Bronchial epithelial cell (primary cell): ENCODE data around the gene MPHOSPH9. TPM values are rescaled to one million over a fixed set of nuclear protein-coding genes. Genes with fewer than 3 reads are reported as not detected.
A peak's percentile ranks its signal among the peaks of the same experiment; 100 is the strongest.

Experiments
- DNase-seq: peaks from one replicate; pipeline ENCODE4 v3.0.0-alpha.2; 2010; ENCODE audit warnings: low read depth
- FAIRE-seq: peaks from 2 replicates; lab custom pipeline; 2011; peaks lifted over from hg19 to GRCh38; lab: Jason Lieb, UNC
- H3K27me3 ChIP-seq: 2 replicates; pipeline ENCODE4 v1.5.1; 2011; ENCODE audit warnings: low read length; ENCODE audit not compliant: control insufficient read depth, insufficient read depth
- H3K36me3 ChIP-seq: 2 replicates; pipeline ENCODE4 v1.5.1; 2011; ENCODE audit warnings: low read length; ENCODE audit not compliant: control insufficient read depth, insufficient read depth
- H3K4me3 ChIP-seq: 2 replicates; pipeline ENCODE4 v1.5.1; 2011; ENCODE audit warnings: mild to moderate bottlenecking, low read depth, low read length, control low read depth
- total RNA-seq: library from RNA; depleted of rRNA; stranded (reverse); fragments of >200 nt; gene quantifications from 2 replicates; pipeline ENCODE4 v1.2.1, GENCODE V29; 2014
- TF ChIP-seq, protein P1 (sequence below): IDR thresholded peaks from 2 replicates; pipeline ENCODE4 v1.5.1; 2011; ENCODE audit warnings: mild to moderate bottlenecking, moderate library complexity, low read length, control low read depth, inconsistent platforms; ENCODE audit not compliant: insufficient read depth, severe bottlenecking

The MPHOSPH9 gene
- total RNA-seq, 1 donor from 2014 or later = 17.6 TPM

DNA sequence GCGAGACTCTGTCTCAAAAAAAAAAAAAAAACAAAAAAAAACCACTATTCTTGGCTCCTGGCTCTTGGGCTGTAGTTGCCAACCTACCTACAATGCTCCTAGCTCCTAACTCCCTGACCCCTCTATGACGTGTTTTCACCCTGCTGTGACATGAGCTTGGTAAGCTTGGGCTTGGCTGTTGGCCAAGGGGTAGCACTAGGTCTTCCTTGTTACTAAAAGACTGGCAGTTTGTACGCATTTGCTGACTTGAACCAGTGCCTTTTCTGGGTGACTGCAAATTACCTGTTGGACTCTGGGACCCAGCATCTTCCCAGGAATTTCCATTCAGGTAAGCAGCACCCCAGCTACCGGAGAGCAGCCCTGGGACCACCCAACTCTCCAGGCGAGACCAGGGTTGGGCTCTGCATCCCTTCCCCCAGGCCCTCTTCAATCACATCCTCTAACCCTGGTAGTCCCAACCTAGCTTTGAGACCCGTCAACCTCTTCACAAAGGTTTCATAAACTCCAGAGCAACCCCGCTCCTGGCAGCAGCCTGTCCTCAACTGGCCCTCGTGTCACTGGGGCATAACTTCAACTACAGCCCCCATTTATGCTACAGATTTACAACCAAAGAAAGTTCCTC lies 30.4 kb upstream of the MPHOSPH9 start:
- H3K4me3 ChIP-seq = no peak overlapping the region
- H3K36me3 ChIP-seq = peaks cover 44% of the 10 kb centered on the region
- FAIRE-seq (no peak), DNase-seq (no peak)
- TF ChIP-seq, protein P1, sequence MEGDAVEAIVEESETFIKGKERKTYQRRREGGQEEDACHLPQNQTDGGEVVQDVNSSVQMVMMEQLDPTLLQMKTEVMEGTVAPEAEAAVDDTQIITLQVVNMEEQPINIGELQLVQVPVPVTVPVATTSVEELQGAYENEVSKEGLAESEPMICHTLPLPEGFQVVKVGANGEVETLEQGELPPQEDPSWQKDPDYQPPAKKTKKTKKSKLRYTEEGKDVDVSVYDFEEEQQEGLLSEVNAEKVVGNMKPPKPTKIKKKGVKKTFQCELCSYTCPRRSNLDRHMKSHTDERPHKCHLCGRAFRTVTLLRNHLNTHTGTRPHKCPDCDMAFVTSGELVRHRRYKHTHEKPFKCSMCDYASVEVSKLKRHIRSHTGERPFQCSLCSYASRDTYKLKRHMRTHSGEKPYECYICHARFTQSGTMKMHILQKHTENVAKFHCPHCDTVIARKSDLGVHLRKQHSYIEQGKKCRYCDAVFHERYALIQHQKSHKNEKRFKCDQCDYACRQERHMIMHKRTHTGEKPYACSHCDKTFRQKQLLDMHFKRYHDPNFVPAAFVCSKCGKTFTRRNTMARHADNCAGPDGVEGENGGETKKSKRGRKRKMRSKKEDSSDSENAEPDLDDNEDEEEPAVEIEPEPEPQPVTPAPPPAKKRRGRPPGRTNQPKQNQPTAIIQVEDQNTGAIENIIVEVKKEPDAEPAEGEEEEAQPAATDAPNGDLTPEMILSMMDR = no peak
- H3K27me3 ChIP-seq = no peaks in the 10 kb centered on the region

- Histone ChIP-seq H3K36me3 (peaks cover 41% of the 10 kb centered on the region), H3K4me3 (no peak overlapping the region), H3K27me3 (no peaks in the 10 kb centered on the region)
- TF ChIP-seq, protein P1 = no peak
- FAIRE-seq (no peak), DNase-seq (no peak)
Observed at GRCh38 chr12:123261196-123261595, 28.3 kb upstream of the MPHOSPH9 start.

DNA sequence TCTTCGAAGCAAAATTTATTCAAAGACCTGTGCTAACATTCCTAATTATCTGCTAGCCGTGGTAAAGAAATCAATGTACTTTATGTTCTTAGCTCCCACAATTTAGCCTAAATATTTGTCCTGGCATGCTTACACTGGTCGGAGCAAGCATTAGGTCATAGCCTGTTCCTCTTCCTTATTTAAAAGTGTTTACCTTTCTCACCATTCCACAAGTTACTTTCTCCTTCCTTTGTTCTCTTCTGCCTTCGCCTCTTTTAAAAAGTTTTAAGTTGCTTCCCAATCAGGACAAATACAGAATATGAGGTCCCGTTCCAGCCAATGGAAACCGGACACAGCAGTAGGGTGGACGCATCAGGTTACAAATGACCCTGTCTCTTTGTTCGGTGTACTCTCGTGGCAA lies 27.1 kb upstream of the MPHOSPH9 start:
- no peak overlapping the region for H3K4me3 ChIP-seq
- H3K27me3 ChIP-seq = no peaks in the 10 kb centered on the region
- no peak for FAIRE-seq
- H3K36me3 ChIP-seq = peaks cover 38% of the 10 kb centered on the region
- TF ChIP-seq, protein P1 = no peak
- DNase-seq = peak; percentile 78

GRCh38 chr12:123258593-123258992 lies 25.7 kb upstream of the MPHOSPH9 start:
- H3K36me3 ChIP-seq = peaks cover 39% of the 10 kb centered on the region
- no peak overlapping the region for H3K4me3 ChIP-seq
- peak; percentile 32 for FAIRE-seq
- H3K27me3 ChIP-seq = no peaks in the 10 kb centered on the region
- no peak for DNase-seq
- TF ChIP-seq, protein P1 = no peak

DNA sequence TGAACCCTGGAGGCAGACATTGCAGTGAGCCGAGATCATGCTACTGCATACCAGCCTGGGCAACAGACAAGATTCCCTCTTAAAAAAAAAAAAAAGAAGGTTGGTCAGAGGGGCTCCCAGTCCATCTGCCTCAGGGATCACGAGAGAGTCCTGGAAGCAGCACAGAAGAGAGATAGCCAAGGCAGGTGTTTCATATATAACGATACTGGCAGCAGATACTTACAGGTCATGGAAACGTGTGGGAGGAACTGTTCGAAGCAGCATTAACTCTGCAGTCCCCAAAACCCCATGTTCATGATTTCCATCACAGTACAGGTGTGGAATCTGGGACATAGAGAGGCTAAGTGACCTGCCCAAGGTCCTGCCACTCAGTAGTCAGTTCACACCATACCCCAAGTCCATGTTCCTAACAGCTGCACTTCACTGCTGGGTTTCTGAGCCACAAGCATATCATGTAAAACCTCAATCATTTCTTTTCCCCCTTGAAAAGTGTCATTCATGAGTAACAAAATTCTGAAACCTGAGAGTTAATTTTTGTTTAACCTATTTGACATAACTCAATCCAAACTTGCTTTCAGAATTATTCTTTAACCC lies 22.0 kb upstream of the MPHOSPH9 start:
- DNase-seq = no peak
- Histone ChIP-seq H3K36me3 (peaks cover 15% of the 10 kb centered on the region), H3K27me3 (no peaks in the 10 kb centered on the region), H3K4me3 (no peak overlapping the region)
- TF ChIP-seq, protein P1 = no peak
- no peak for FAIRE-seq
